HG02678 (cell line): Measurements from ENCODE around the gene ARHGEF39.
"Not testable (repeated sequence)": the region's sequence is repeated elsewhere in the genome, so short reads cannot be mapped to it uniquely, and the experiment has no call there.

ENCODE experiments used
- ATAC-seq: cut with Tn5 transposase; IDR thresholded peaks from one replicate; pipeline ENCODE4 v1.9.1; 2021; ENCODE audit warnings: mild to moderate bottlenecking, moderate library complexity; ENCODE audit not compliant: unreplicated experiment

Gene ARHGEF39

GRCh38 chr9:35653611-35654010 lies 11.4 kb downstream of the ARHGEF39 start:
- no peak for ATAC-seq

GRCh38 chr9:35652829-35653209 lies 12.2 kb downstream of the ARHGEF39 start:
- no peak for ATAC-seq

- no peak for ATAC-seq
These were observed 12.8 kb downstream of the ARHGEF39 start for GRCh38 chr9:35651956-35652828.

GRCh38 chr9:35650341-35651158 lies 14.4 kb downstream of the ARHGEF39 start, which contains the start of gene SIT1:
TSS of gene SIT1 (minus strand) at chr9:35650931. CDS start at chr9:35650853, 78 bp downstream.
- no peak for ATAC-seq

- no peak for ATAC-seq
These were observed 15.3 kb downstream of the ARHGEF39 start for GRCh38 chr9:35649431-35650340.

DNA sequence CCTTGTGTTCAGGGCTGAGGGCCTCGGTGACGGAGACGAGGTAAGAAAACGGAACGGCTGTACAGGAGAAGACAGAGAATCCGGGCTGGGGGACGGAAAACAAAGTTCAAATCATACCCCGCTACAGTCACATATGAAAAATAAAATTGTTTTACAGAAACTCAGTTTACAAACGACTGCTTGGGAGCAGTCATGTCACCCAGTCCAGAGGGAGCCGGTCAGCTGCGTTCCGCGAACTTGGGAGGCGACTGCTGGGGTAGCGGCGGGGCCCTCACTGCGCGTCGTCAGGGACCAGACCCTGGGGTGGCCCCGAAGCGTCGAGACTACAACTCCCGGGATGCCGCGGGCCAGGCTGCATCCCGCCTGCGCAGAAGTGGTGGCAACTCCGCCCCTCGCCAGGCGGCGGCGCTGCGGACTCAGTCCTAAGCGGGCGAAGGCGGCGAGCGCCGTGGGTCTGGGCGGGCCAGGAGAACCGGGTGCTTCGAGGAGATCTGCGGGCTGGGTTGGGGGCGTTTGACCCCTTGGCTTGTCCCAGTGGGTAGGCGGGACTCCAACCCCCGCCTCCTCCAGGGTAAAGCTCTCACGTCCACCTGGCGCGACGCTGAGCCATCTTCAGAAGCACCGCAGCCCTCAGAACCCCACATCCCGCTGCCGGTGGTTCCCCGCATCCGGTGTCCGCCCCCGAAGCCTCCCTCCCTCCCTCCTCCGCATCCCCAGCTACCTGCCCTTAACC lies 18.3 kb downstream of the ARHGEF39 start:
- peak; percentile 86 for ATAC-seq

DNA sequence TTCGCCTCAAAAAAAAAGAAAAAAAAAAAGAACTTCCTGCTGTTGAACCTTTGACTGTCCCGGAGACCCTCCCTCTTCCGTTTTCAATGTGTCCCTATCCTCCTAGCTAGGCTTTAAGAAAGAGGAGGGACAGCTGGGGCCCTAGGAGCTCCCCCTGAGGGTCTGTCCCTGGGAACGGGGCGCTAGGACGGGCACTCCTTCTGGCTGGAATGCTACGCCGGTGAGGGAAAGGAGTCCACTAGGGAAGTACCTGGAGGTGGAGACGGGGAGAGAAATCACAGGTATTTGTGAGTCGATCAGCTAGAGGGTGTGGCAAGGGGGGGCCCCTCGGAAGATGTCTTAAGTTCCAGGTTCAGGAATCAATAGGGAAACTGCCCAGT lies 18.9 kb downstream of the ARHGEF39 start:
- ATAC-seq = no peak

GRCh38 chr9:35645736-35646135 lies 19.3 kb downstream of the ARHGEF39 start:
- ATAC-seq = not testable (repeated sequence)

DNA sequence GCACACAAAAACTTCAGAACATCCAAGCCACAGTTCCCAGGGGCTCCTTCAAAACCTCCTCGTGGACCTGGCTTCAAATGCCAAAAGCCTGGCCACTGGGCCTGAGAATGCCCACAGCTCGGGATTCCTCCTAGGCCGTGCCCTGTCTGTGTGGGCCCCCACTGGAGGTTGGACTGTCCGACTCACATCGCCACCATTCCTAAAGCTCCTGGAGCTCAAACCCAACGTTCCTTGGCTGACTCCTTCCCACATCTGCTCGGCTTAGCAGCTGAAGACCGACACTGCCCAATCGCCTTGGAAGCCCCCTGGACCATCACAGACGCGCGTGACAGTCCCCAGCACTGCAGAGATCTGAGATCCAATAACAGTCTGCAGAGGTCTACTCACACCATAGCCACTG lies 21.9 kb downstream of the ARHGEF39 start:
- no peak for ATAC-seq

DNA sequence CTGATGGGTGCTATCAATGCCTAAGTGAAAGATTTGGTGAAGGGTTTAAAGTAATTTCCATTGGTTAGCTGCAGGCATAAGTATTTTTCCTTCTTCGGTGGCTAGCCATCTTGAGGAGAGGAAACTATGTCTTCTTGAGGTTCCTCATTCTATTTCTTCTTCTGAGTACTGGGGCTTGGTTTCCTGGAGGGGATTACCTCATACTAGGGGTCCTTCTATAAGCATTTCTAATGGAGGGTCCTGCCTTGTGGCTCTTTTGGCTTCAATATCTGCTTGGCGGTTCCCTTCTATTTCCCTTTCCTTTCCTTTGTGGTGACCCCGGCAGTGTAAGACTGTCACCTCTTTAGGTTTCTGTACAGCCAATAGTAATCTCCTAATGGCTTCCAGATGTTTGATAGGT lies 23.5 kb downstream of the ARHGEF39 start:
- ATAC-seq = not testable (repeated sequence)

GRCh38 chr9:35640431-35640830 lies 24.6 kb downstream of the ARHGEF39 start:
- not testable (repeated sequence) for ATAC-seq

DNA sequence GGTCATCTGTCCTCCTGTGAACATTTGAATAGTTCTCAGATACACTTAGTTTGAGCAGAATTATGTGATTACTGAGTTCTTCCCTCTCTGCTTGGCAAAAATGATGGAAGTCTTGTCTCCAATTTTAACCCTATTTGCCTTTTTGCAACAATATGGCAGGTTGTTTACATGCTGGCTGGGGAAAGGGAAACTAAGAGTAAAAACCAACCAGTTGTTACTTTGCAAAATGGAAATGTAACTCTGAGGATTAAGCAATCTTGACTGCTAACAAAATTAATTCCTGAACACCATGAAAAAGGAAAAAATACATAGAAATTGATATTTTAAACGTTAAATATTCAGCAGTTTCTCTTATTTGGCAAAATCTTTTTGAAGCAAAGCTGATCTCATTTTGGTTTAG lies 25.4 kb downstream of the ARHGEF39 start:
- ATAC-seq = no peak

DNA sequence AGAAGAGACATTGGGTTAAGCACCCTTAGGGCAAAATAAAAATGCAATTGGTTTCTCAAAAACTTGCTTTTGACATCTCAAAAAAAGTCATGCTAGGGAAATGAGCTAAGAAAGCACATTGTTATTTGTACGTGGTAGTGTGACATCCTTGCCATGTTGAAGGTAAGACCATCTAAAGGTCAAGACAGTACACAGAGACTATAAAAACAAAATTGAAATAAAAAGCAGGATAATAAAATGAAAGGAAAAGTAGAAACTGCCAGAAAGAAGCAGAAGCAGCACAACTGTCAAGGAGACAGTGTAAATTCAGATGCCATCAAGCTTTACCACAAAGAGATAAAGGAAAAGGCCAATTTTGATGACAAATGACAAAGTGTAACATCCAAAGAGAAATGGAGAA lies 25.8 kb downstream of the ARHGEF39 start:
- not testable (repeated sequence) for ATAC-seq

GRCh38 chr9:35638751-35639150 lies 26.2 kb downstream of the ARHGEF39 start:
- not testable (repeated sequence) for ATAC-seq

- ATAC-seq = not testable (repeated sequence)
These were observed 27.5 kb downstream of the ARHGEF39 start for GRCh38 chr9:35637427-35637955.

GRCh38 chr9:35636877-35637246 lies 28.1 kb downstream of the ARHGEF39 start:
- not testable (repeated sequence) for ATAC-seq

- no peak for ATAC-seq
These were observed 28.7 kb downstream of the ARHGEF39 start for GRCh38 chr9:35636135-35636876.

GRCh38 chr9:35635730-35636129 lies 29.3 kb downstream of the ARHGEF39 start:
- ATAC-seq = no peak

GRCh38 chr9:35629597-35629996 lies 35.4 kb downstream of the ARHGEF39 start:
- no peak for ATAC-seq
